ENCODE measurements around the gene BOLL. TPM values are rescaled to one million over a fixed set of nuclear protein-coding genes. Genes with fewer than 3 reads are reported as not detected.

BOLL gene
- total and polyA plus RNA-seq, 10 of the 15 experiments (the other 5 are each of a cell fraction or from before 2014, with no cell fraction given), result 0.05 TPM; not detected in 9

GRCh38 chr2:197779261-197779660 is 5.9 kb downstream of the BOLL start:
- ChIA-PET SMC1A (ENCODE audit: uncharacterized antibody, unreplicated experiment) (interaction anchor here (0.7 to 3.2 kb wide), 17 partner anchors 9 to 666 kb away, joined by 3 to 58 read pairs (median 4); partner anchors contain the start of gene MARS2), RAD21 (ENCODE audit: unreplicated experiment) (interaction anchor here (0.8 to 2.8 kb wide), 10 partner anchors 14 to 518 kb away, joined by 3 to 21 read pairs (median 6); no protein-coding TSS in a partner anchor), CTCF (interaction anchor here (0.5 to 5.3 kb wide), 24 partner anchors 8 to 611 kb away, joined by 3 to 60 read pairs (median 4); partner anchors contain the start of gene MARS2), POLR2A (interaction anchor here (0.9 to 1.5 kb wide), 2 partner anchors 67 to 73 kb away, joined by 3 to 5 read pairs; no protein-coding TSS in a partner anchor)
- H3K4me3 ChIP-seq, result no peak overlapping the region
- H2AFZ ChIP-seq (ENCODE audit: control insufficient read depth, low read depth, low read length), result no peak overlapping the region
- TF ChIP-seq NRF1 (conservative IDR thresholded peaks at IDR 0.05; ENCODE audit: low read depth, low read length) (no peak), PBX3 (IDR thresholded peaks at IDR 0.05; ENCODE audit: insufficient replicate concordance, low read depth, low read length) (no peak), CBFB (IDR thresholded peaks at IDR 0.05; ENCODE audit: low read depth) (no peak), BMI1 (IDR thresholded peaks at IDR 0.05; ENCODE audit: borderline replicate concordance) (no peak), ELK1 (IDR thresholded peaks at IDR 0.05; ENCODE audit: low read depth, low read length) (no peak), ZBTB4 (CRISPR knock-in tag; IDR thresholded peaks at IDR 0.05) (no peak), E4F1 (IDR thresholded peaks at IDR 0.05; ENCODE audit: borderline replicate concordance, partially characterized antibody) (no peak), FOXM1 (IDR thresholded peaks at IDR 0.05; ENCODE audit: low read depth, low read length) (no peak), BACH1 (IDR thresholded peaks at IDR 0.05; ENCODE audit: borderline replicate concordance) (no peak)
- TF ChIP-seq, protein P1, sequence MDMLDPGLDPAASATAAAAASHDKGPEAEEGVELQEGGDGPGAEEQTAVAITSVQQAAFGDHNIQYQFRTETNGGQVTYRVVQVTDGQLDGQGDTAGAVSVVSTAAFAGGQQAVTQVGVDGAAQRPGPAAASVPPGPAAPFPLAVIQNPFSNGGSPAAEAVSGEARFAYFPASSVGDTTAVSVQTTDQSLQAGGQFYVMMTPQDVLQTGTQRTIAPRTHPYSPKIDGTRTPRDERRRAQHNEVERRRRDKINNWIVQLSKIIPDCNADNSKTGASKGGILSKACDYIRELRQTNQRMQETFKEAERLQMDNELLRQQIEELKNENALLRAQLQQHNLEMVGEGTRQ (IDR thresholded peaks at IDR 0.05; ENCODE audit: borderline replicate concordance, low read depth, low read length), result no peak
- TF ChIP-seq, protein P2, sequence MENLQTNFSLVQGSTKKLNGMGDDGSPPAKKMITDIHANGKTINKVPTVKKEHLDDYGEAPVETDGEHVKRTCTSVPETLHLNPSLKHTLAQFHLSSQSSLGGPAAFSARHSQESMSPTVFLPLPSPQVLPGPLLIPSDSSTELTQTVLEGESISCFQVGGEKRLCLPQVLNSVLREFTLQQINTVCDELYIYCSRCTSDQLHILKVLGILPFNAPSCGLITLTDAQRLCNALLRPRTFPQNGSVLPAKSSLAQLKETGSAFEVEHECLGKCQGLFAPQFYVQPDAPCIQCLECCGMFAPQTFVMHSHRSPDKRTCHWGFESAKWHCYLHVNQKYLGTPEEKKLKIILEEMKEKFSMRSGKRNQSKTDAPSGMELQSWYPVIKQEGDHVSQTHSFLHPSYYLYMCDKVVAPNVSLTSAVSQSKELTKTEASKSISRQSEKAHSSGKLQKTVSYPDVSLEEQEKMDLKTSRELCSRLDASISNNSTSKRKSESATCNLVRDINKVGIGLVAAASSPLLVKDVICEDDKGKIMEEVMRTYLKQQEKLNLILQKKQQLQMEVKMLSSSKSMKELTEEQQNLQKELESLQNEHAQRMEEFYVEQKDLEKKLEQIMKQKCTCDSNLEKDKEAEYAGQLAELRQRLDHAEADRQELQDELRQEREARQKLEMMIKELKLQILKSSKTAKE (IDR thresholded peaks at IDR 0.05; ENCODE audit: low read depth, poor library complexity, severe bottlenecking), result no peak
- no peak overlapping the region for H3K27ac ChIP-seq (ENCODE audit: control insufficient read depth, insufficient read depth)
- intact Hi-C loops (cut with micrococcal nuclease; ENCODE audit: unreplicated experiment), result loop anchor here (5.0 kb wide), 1 partner anchor 282 kb away; the partner anchor contains the start of gene HSPD1
- H3K9ac ChIP-seq (ENCODE audit: control insufficient read depth, insufficient read depth, low read length), result no peak overlapping the region
- H3K9me3 ChIP-seq (replicated peaks; ENCODE audit: control insufficient read depth, insufficient read depth, low read length), result no peaks in the 10 kb centered on the region
- H4K20me1 ChIP-seq (ENCODE audit: control insufficient read depth, insufficient read depth), result no peaks in the 10 kb centered on the region
- BruUV-seq (replicated peaks), result no TSS peak
- H3K79me2 ChIP-seq (ENCODE audit: control insufficient read depth, insufficient read depth, low read length), result no peaks in the 10 kb centered on the region
- no peak overlapping the region for H3K4me2 ChIP-seq (ENCODE audit: control insufficient read depth, insufficient read depth)
- in situ Hi-C loops (cut with MboI), result loop anchor here (5.0 kb wide), 1 partner anchor 72 kb away; the partner anchor contains the start of gene MARS2
- H3K27me3 ChIP-seq (replicated peaks in 1 of 2; ENCODE audit: control insufficient read depth in 2 of 2, insufficient read depth in 2 of 2, low read length in 1 of 2), result no peaks in the 10 kb centered on the region
- FAIRE-seq (no peak), DNase-seq (ENCODE audit: low read depth, low spot score) (no peak), ATAC-seq (no peak)
- no peaks in the 10 kb centered on the region for H3K4me1 ChIP-seq (ENCODE audit: control insufficient read depth, insufficient read depth, low read length)
- H3K36me3 ChIP-seq (ENCODE audit: control insufficient read depth in 2 of 2, insufficient read depth in 2 of 2, low read length in 1 of 2), result no peaks in the 10 kb centered on the region
